ENCODE results near the gene QRICH1.

DNA sequence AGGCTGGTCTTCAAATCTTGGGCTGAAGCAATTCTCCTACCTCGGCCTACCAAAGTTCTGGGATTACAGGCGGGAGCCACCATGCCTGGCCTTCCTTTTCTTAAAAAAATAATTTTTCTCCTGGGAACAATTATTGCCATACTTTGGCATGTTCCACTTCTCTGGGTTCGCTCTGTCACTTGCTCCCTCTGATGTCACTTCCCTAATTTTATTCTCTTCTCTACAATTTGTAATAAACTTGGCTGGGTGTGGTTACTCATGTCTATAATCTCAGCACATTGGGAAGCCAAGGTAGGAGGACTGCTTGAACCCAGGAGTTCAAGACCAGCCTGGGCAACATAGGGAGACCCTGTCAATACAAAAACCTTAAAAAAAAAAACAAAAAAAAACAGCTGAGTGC lies 58.6 kb downstream of the QRICH1 start:
- TF ChIP-seq CTCF (conservative IDR thresholded peaks at IDR 0.05; ENCODE audit: low read depth, low read length) (no peak), POLR2A (IDR thresholded peaks at IDR 0.05; ENCODE audit: low read depth, low read length) (no peak), CEBPB (IDR thresholded peaks at IDR 0.05; ENCODE audit: low read depth, low read length) (no peak), RAD21 (IDR thresholded peaks at IDR 0.05; ENCODE audit: low read length) (no peak), SMC3 (IDR thresholded peaks at IDR 0.05; ENCODE audit: low read depth, low read length) (no peak), BHLHE40 (IDR thresholded peaks at IDR 0.05; ENCODE audit: low read depth, low read length) (no peak), FOS (IDR thresholded peaks at IDR 0.05; ENCODE audit: low read depth, low read length) (no peak), MAFK (IDR thresholded peaks at IDR 0.05; ENCODE audit: low read depth, low read length) (no peak)
